GM12801 (cell line): Measurements from ENCODE around the gene MUC22.

Experiments used
- CTCF ChIP-seq: IDR thresholded peaks from one replicate; pipeline ENCODE4 v1.5.1; 2011; ENCODE audit warnings: control low read depth; ENCODE audit not compliant: insufficient read length; ENCODE audit errors: extremely low read depth

The MUC22 gene

GRCh38 chr6:31037169-31037568 lies 26.9 kb downstream of the MUC22 start:
- no peak for TF ChIP-seq CTCF

GRCh38 chr6:31037682-31038081 lies 27.4 kb downstream of the MUC22 start:
- no peak for TF ChIP-seq CTCF

- TF ChIP-seq CTCF: no peak
Measured at GRCh38 chr6:31038559-31038958, 28.3 kb downstream of the MUC22 start.

GRCh38 chr6:31040801-31041200 lies 30.5 kb downstream of the MUC22 start:
- TF ChIP-seq CTCF: no peak

- no peak for TF ChIP-seq CTCF
Measured at GRCh38 chr6:31041372-31041974, 31.2 kb downstream of the MUC22 start.

- TF ChIP-seq CTCF: no peak
Measured at GRCh38 chr6:31042806-31043205, 32.5 kb downstream of the MUC22 start.

GRCh38 chr6:31048099-31048498 lies 37.8 kb downstream of the MUC22 start:
- TF ChIP-seq CTCF: no peak
